HL-60/S4 treated with phorbol 12-myristate 13-acetate at 8.2 ng/mL for 4 days and 3 days (cell line): ENCODE measurements around the gene GTF2F2.

Source experiments
- in situ Hi-C: fragments of 300-500 bp; cut with MboI; formaldehyde crosslinking; loops from 2 replicates; pipeline ENCODE4 v1.15.0; 2022; ENCODE audit warnings: low sequenced_read_pairs

Gene GTF2F2

DNA sequence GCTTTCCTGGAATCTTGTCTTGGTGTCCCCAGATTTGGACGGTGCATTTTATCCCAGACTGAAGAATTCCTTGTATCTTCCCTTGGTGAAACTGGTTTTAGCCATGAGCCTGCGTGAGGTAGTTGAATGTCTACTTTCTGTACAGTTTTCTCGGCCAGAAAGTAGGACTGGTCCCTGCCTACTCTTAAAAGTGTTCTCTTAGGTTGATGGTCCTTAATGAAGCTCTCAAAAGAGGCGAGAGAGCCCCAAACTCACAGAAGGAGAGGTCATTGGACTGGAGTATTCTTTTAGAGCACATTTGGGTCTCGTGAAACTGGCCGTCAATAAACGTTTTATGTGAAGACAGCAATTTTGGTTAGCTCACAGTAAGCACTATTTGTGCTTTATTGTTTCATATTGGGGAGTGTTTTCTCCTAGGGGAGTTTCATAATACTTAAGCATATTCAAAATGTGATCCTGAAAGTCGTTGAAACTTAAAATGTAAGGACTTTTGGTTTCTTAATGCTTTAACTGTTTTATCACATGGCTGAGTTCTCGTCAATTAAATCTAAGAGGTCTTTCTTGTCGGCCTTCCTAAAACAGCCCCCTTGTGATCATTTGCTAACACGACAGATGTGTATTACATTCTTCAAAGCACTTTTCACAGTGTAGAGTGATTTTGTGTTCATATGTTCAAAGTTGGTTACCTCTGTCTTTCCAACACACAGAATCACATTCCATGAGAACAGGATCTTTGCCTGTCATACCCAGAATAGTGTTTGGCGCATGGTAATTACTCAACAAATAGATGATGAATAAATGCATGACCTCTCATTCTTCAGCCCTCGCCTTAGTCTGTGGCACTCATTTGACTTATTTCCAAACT, 889 bp downstream of the GTF2F2 start:
- in situ Hi-C loops, result no loop called here

GRCh38 chr13:45122941-45123340, 2.6 kb downstream of the GTF2F2 start:
- in situ Hi-C loops, result no loop called here

GRCh38 chr13:45132369-45133064, 12.2 kb downstream of the GTF2F2 start:
- in situ Hi-C loops, result no loop called here

GRCh38 chr13:45133396-45134118, 13.2 kb downstream of the GTF2F2 start:
- in situ Hi-C loops, result no loop called here

DNA sequence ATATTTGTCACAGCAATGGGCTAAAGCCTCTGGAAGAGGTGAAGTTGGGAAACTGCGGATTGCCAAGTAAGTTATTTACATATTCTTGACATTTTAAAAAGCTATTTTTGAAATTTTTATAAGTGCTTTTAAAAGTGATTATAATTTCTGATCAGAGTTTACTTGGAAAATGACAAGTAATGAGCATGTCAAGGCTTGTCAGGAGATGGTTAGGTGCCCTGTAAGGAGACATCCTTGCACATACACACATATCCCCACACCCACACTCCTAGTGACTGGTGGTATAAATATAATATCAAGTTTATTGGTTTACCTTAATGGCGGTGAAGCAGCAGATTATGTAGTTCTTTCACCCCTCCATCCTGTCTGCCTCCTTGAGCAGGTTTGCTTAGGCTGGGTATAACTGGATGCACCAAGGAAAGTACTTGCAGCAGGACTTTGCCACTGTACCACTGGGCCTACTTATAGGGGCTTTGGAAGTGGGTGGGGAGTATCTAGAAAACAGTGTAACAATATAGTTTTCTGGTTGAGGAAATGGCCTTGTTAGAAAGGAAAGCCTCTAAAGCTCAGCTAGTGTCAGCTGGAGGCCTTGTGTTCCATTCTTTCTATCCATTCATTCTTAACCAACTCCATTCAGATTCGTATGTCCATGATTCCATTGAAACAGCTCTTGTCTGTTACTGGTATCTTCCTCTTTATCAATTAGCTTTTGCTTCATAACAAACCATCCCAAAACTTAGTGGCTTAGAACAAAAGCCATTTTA, 16.6 kb downstream of the GTF2F2 start:
- in situ Hi-C loops, result no loop called here

GRCh38 chr13:45137526-45137925, 17.2 kb downstream of the GTF2F2 start:
- in situ Hi-C loops, result no loop called here

- in situ Hi-C loops, result no loop called here
Measured at GRCh38 chr13:45138282-45138681, 18.0 kb downstream of the GTF2F2 start.

DNA sequence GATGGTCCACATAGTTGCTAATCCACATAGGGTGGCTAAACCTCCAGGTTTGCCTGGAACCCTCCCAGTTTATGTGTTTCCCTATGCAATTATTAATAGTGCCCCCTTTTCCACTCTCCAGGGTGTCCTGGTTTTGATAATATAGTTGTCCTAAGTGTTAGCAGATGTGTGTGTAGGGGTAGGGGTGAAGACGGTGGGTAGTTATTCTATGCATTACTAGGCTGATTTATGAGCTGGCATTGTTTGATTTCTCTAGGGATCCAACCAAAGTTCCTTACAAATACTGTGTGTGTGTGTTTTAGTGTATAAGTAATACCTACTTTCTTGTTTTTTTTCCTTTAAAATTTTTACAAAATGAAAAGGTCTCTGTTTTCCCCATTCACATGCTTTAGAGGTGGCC, 21.1 kb downstream of the GTF2F2 start:
- in situ Hi-C loops, result no loop called here

GRCh38 chr13:45142440-45143345, 22.4 kb downstream of the GTF2F2 start:
- in situ Hi-C loops, result no loop called here

- in situ Hi-C loops, result no loop called here
Measured at GRCh38 chr13:45143346-45143751, 23.0 kb downstream of the GTF2F2 start.

- in situ Hi-C loops, result no loop called here
Measured at GRCh38 chr13:45149964-45150363, 29.7 kb downstream of the GTF2F2 start.

GRCh38 chr13:45156565-45157361, 36.5 kb downstream of the GTF2F2 start:
- in situ Hi-C loops, result no loop called here

DNA sequence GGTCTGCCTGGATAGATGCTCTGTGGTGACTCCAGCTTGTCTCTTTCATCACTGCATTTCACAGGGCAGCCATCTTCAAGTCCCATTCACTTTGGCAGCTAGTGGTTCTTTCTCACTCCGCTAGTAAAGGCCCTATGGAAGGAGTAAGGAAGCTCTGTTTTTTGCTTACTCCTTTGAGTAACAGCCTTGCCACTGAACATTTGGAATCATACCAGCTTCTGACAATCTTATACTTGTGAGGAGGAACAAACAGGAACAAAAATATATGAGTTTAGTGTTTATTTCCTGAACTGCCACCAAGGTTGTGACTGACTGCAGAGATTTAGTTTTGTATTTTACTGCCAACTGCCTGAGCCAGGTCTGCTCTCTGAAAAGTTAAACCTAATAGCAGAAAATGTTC, 41.9 kb downstream of the GTF2F2 start:
- in situ Hi-C loops, result no loop called here

DNA sequence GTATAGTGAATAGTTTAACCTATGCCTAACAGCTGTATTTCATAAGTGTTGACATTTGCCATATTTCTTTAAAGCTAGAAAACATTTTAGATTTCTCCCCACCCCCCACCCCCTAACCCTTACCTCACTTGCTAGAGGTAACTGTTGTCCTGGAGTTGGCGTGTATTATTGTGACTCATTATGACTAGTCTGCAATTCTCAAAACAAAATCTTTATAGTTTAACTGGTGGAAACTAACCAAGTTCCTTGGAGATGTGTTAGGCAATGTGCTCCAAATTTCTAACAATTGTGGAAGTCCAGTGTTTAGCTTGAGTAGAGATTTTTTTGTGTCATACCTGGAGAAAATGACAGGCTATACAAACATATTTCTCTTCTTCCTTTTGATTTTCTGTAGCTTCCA, 42.5 kb downstream of the GTF2F2 start:
- in situ Hi-C loops, result no loop called here

DNA sequence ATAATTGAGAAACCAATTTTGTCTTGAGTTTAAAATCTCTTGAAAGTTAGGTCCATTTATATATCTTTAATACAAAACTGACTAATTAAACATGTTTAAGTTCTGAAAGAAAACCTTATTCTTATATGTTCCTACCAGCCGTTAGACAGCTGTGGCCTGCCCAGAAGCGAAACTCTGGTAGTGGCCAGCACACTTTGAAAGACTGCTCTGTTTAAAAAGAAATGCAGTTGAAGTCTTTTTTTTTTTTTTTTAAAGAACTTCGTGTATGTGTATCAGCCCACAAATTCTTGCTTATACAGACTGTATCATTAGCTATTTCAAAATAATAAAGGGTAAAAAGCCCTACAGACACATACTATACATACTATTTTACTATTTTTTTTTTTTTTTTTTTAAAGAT, 46.5 kb downstream of the GTF2F2 start:
- in situ Hi-C loops, result no loop called here

DNA sequence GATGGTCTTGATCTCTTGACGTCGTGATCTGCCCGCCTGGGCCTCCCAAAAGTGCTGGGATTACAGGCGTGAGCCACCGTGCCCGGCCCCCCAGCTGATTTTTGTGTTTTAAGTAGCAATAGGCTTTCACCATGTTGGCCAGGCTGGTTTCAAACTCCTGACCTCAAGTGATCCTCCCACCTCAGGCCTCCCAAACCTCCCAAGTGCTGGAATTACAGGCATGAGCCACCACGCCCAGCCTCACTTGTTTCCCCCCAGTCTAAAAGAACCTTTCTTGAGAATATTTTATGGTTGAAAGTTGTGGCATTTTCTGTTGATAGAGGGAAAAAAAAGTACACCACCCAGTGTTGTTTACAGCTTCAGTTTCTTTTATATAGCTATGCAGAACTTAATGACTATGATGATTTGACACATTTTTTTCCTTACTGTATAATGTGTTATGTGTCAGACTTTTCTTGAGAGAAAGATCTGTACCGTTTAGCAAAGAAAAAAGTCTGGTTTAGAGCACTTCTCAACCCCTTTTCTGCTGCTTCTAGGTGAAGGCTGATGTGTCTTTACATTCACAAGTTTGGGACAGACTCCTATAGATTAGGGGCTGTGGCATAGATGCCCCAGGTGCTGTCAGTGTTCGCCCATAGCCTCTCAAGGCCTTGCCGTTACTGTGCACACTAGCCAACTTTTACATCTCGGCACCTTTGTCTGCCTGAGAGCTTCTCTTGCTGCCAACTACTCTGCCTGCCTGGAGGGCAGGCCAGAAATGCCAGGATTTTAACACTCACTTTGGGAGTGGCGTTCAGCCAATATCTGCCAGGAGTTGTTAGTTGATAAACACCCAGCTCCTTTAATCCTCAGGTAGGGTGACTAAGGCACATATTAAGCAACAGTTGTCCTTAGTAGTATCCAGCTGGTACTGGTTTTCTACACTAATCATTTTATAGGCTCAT, 47.6 kb downstream of the GTF2F2 start:
- in situ Hi-C loops, result no loop called here

DNA sequence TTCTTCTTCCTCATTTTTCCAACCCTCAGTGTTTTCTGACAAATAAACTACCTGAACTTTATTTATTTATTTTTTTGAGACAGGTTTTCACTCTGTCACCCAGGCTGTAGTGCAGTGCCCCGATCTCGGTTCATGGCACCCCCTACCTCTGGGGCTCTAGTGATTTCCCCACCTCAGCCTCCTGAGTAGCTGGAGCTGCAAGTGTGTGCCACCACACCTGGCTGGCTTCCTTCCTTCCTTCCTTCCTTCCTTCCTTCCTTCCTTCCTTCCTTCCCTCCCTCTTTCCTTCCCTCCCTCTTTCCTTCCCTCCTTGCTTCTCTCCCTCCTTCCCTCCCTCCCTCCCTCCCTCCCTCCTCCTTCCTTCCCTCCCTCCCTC, 48.2 kb downstream of the GTF2F2 start:
- in situ Hi-C loops, result no loop called here

DNA sequence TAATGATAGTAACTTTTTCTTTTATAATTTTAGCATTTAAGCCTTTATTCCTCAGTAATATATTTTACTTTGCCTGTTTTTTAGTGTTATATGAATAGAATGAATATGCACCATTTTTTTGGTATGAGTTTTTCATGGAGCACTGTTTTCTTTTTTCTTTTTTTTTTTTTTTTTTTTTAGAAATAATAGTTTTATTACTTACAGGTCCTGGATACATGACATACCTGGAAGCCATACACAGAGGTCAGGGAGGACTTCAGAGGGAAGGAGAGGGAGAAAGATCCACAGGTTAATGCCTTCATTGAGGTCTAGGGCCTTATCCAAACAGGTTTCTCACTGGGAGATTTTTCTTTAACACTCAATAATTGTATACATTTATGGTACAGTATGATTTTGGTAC, 54.2 kb downstream of the GTF2F2 start:
- in situ Hi-C loops, result no loop called here
